DOHH2 (cell line): ENCODE measurements around the gene EXOSC3.

Source experiments
- H3F3A ChIP-seq: fragments of 200-600 bp; sonication (generic), shearing (Covaris generic); 2 replicates; pipeline ENCODE4 v1.6.0; 2016; ENCODE audit warnings: antibody characterized with exemption, mild to moderate bottlenecking; ENCODE audit not compliant: control insufficient read depth, insufficient read depth
- H3K27ac ChIP-seq: fragments of 200-600 bp; sonication (generic); 2 replicates; pipeline ENCODE4 v1.5.1; 2014; ENCODE audit warnings: low read depth, mild to moderate bottlenecking, low read length, moderate library complexity
- H3K27me3 ChIP-seq: fragments of 200-600 bp; sonication (generic); 2 replicates; pipeline ENCODE4 v1.6.1; 2014; ENCODE audit warnings: mild to moderate bottlenecking, low read length, mixed read lengths; ENCODE audit not compliant: control insufficient read depth
- H3K36me3 ChIP-seq: fragments of 200-600 bp; sonication (generic); 2 replicates; pipeline ENCODE4 v1.6.1; 2014; ENCODE audit warnings: mild to moderate bottlenecking, low read length, moderate library complexity, mixed read lengths; ENCODE audit not compliant: control insufficient read depth
- H3K4me1 ChIP-seq: fragments of 200-600 bp; sonication (generic); 2 replicates; pipeline ENCODE4 v1.6.1; 2014; ENCODE audit warnings: mild to moderate bottlenecking, low read length, mixed read lengths; ENCODE audit not compliant: control insufficient read depth
- H3K4me2 ChIP-seq: fragments of 200-600 bp; sonication (generic); 2 replicates; pipeline ENCODE4 v1.6.0; 2014; ENCODE audit warnings: mild to moderate bottlenecking, low read length, moderate library complexity
- H3K4me3 ChIP-seq: fragments of 200-600 bp; sonication (generic); 2 replicates; pipeline ENCODE4 v1.5.1; 2014; ENCODE audit warnings: mild to moderate bottlenecking, low read length, mixed read lengths
- H3K79me2 ChIP-seq: fragments of 200-600 bp; sonication (generic); 2 replicates; pipeline ENCODE4 v1.6.1; 2014; ENCODE audit warnings: mild to moderate bottlenecking, low read length, mixed read lengths; ENCODE audit not compliant: control insufficient read depth
- H3K9me2 ChIP-seq: fragments of 200-600 bp; sonication (generic); replicated peaks from 2 replicates; pipeline ENCODE4 v1.6.1; 2014; ENCODE audit warnings: mild to moderate bottlenecking, low read length, mixed read lengths; ENCODE audit not compliant: control insufficient read depth
- H3K9me3 ChIP-seq: fragments of 200-600 bp; sonication (generic); 2 replicates; pipeline ENCODE4 v1.6.1; 2014; ENCODE audit warnings: antibody characterized with exemption, low read length, mixed read lengths; ENCODE audit not compliant: control insufficient read depth, insufficient read depth
- H4K20me1 ChIP-seq: fragments of 200-600 bp; sonication (generic); 2 replicates; pipeline ENCODE4 v1.6.0; 2014; ENCODE audit warnings: low read depth, mild to moderate bottlenecking, antibody characterized with exemption, low read length, moderate library complexity; ENCODE audit not compliant: control insufficient read depth, insufficient read depth
- CTCF ChIP-seq: fragments of 200-600 bp; sonication (generic); IDR thresholded peaks from one replicate; pipeline ENCODE4 v1.5.1; 2014; ENCODE audit warnings: antibody characterized with exemption, mild to moderate bottlenecking, low read depth, low read length; ENCODE audit not compliant: poor library complexity, severe bottlenecking
- EZH2phosphoT487 ChIP-seq: fragments of 200-600 bp; sonication (generic); IDR thresholded peaks from 2 replicates; pipeline ENCODE4 v1.6.1; 2017; ENCODE audit warnings: borderline replicate concordance, mild to moderate bottlenecking, antibody characterized with exemption, low read length, moderate library complexity, mixed read lengths

EXOSC3 gene

GRCh38 chr9:37745970-37746369 lies 38.9 kb downstream of the EXOSC3 start:
- H3K79me2 ChIP-seq: no peaks in the 10 kb centered on the region
- peaks cover 4% of the 10 kb centered on the region; the same call in 1 of the 2 replicates for H3K27me3 ChIP-seq
- H3K36me3 ChIP-seq: no peaks in the 10 kb centered on the region
- no peaks in the 10 kb centered on the region for H3K4me1 ChIP-seq
- no peak for TF ChIP-seq EZH2phosphoT487
- TF ChIP-seq CTCF: no peak
- H3K4me2 ChIP-seq: no peak overlapping the region
- H3K27ac ChIP-seq: no peak overlapping the region
- H3F3A ChIP-seq: no peaks in the 10 kb centered on the region
- H3K9me3 ChIP-seq: no peaks in the 10 kb centered on the region
- H3K4me3 ChIP-seq: no peak overlapping the region
- H4K20me1 ChIP-seq: no peaks in the 10 kb centered on the region
- H3K9me2 ChIP-seq: no peaks in the 10 kb centered on the region

GRCh38 chr9:37740631-37741328 lies 44.1 kb downstream of the EXOSC3 start:
- Histone ChIP-seq H3K4me2 (no peak overlapping the region), H3K9me3 (no peaks in the 10 kb centered on the region), H3K27me3 (peaks cover 7% of the 10 kb centered on the region; the same call in 1 of the 2 replicates), H4K20me1 (no peaks in the 10 kb centered on the region), H3K36me3 (no peaks in the 10 kb centered on the region), H3K4me3 (no peak overlapping the region), H3K27ac (no peak overlapping the region), H3K4me1 (no peaks in the 10 kb centered on the region), H3F3A (no peaks in the 10 kb centered on the region), H3K9me2 (no peaks in the 10 kb centered on the region), H3K79me2 (no peaks in the 10 kb centered on the region)
- TF ChIP-seq CTCF: no peak
- no peak for TF ChIP-seq EZH2phosphoT487

GRCh38 chr9:37740128-37740527 lies 44.7 kb downstream of the EXOSC3 start:
- Histone ChIP-seq H3K27ac (no peak overlapping the region), H3K4me2 (no peak overlapping the region), H4K20me1 (no peaks in the 10 kb centered on the region), H3K27me3 (peaks cover 10% of the 10 kb centered on the region; the same call in 1 of the 2 replicates), H3K9me2 (no peaks in the 10 kb centered on the region), H3K4me3 (no peak overlapping the region), H3K36me3 (no peaks in the 10 kb centered on the region), H3F3A (no peaks in the 10 kb centered on the region), H3K79me2 (no peaks in the 10 kb centered on the region), H3K4me1 (no peaks in the 10 kb centered on the region), H3K9me3 (no peaks in the 10 kb centered on the region)
- TF ChIP-seq EZH2phosphoT487 (no peak), CTCF (no peak)
